ENCODE measurements around the gene PHLPP2. TPM values are rescaled to one million over a fixed set of nuclear protein-coding genes. Genes with fewer than 3 reads are reported as not detected.

The PHLPP2 gene
- total RNA-seq, 1 experiment from 2014 or later, result 20.6 TPM

- no peaks in the 10 kb centered on the region for H3K9me3 ChIP-seq
- H3K27ac Mint-ChIP-seq (ENCODE audit: unreplicated experiment), result peak overlapping the region; percentile 84
- H3K4me3 Mint-ChIP-seq (ENCODE audit: unreplicated experiment), result peak overlapping the region; percentile 60
- CTCF ChIA-PET, result interaction anchor here (1.1 kb wide), 1 partner anchor 102 kb away, joined by 3 read pairs; no protein-coding TSS in a partner anchor
- H3K9me3 Mint-ChIP-seq (ENCODE audit: unreplicated experiment), result no peaks in the 10 kb centered on the region
- H3K27me3 ChIP-seq (replicated peaks; ENCODE audit: control insufficient read depth, insufficient read depth, low read length), result no peaks in the 10 kb centered on the region
- H3K4me1 Mint-ChIP-seq (ENCODE audit: low read depth, unreplicated experiment), result peaks cover 51% of the 10 kb centered on the region
- H3K4me3 ChIP-seq (ENCODE audit: low read depth, low read length), result no peak overlapping the region
- TF ChIP-seq, protein P1, sequence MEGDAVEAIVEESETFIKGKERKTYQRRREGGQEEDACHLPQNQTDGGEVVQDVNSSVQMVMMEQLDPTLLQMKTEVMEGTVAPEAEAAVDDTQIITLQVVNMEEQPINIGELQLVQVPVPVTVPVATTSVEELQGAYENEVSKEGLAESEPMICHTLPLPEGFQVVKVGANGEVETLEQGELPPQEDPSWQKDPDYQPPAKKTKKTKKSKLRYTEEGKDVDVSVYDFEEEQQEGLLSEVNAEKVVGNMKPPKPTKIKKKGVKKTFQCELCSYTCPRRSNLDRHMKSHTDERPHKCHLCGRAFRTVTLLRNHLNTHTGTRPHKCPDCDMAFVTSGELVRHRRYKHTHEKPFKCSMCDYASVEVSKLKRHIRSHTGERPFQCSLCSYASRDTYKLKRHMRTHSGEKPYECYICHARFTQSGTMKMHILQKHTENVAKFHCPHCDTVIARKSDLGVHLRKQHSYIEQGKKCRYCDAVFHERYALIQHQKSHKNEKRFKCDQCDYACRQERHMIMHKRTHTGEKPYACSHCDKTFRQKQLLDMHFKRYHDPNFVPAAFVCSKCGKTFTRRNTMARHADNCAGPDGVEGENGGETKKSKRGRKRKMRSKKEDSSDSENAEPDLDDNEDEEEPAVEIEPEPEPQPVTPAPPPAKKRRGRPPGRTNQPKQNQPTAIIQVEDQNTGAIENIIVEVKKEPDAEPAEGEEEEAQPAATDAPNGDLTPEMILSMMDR (IDR thresholded peaks at IDR 0.05; ENCODE audit: insufficient read depth in 1 of 2, low read depth in 1 of 2, low read length in 1 of 2, severe bottlenecking in 1 of 2, unreplicated experiment in 1 of 2), result no peak
- POLR2A ChIA-PET, result no interaction called here
- TSS peak; percentile 74 for BruUV-seq (replicated peaks)
- H3K36me3 ChIP-seq (ENCODE audit: control insufficient read depth, insufficient read depth, low read length), result no peaks in the 10 kb centered on the region
- intact Hi-C loops (cut with micrococcal nuclease; ENCODE audit: unreplicated experiment), result loop anchor here (2.0 kb wide), 1 partner anchor 56 kb away; no protein-coding TSS in a partner anchor
- no peaks in the 10 kb centered on the region for H3K27me3 Mint-ChIP-seq (ENCODE audit: insufficient read depth, unreplicated experiment)
- peaks cover 58% of the 10 kb centered on the region for H3K4me1 ChIP-seq
- peaks cover 50% of the 10 kb centered on the region for H3K36me3 Mint-ChIP-seq (ENCODE audit: insufficient read depth, unreplicated experiment)
- DNase-seq, result peak; percentile 62
These were observed 57.4 kb downstream of the PHLPP2 start for GRCh38 chr16:71666928-71667707.

DNA sequence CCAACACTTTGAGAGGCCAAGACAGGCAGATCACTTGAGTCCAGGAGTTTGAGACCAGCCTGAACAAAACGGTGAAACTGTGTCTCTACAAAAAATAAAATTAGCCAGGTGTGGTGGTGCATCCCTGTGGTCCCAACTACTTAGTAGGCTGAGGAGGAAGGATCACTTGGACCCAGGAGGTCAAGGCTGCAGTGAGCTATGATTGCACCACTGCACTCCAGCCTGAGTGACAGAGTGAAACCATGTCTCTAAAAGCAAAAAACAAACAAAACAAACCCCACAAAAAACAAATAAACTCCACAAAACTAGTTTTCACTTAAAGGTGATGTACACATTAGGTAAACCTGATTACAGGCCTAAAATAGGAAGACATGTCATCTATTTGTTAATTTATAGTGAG, 58.2 kb downstream of the PHLPP2 start:
- intact Hi-C loops (cut with micrococcal nuclease; ENCODE audit: unreplicated experiment), result loop anchor here (2.0 kb wide), 1 partner anchor 57 kb away; no protein-coding TSS in a partner anchor
- TF ChIP-seq, protein P1 (IDR thresholded peaks at IDR 0.05; ENCODE audit: insufficient read depth in 1 of 2, low read depth in 1 of 2, low read length in 1 of 2, severe bottlenecking in 1 of 2, unreplicated experiment in 1 of 2), result no peak
- DNase-seq, result peak in 1 of 2 experiments; percentile 9
- H3K4me3 ChIP-seq (ENCODE audit: low read depth, low read length), result no peak overlapping the region
- no peaks in the 10 kb centered on the region for H3K27me3 Mint-ChIP-seq (ENCODE audit: insufficient read depth, unreplicated experiment)
- no peaks in the 10 kb centered on the region for H3K9me3 ChIP-seq
- ChIA-PET CTCF (interaction anchor here (0.6 to 1.1 kb wide), 2 partner anchors 63 to 102 kb away, joined by 3 read pairs; no protein-coding TSS in a partner anchor), POLR2A (interaction anchor here (0.6 kb wide), 1 partner anchor 228 kb away, joined by 6 read pairs; no protein-coding TSS in a partner anchor)
- H3K4me1 Mint-ChIP-seq (ENCODE audit: low read depth, unreplicated experiment), result peaks cover 51% of the 10 kb centered on the region
- H3K36me3 Mint-ChIP-seq (ENCODE audit: insufficient read depth, unreplicated experiment), result peaks cover 54% of the 10 kb centered on the region
- H3K36me3 ChIP-seq (ENCODE audit: control insufficient read depth, insufficient read depth, low read length), result no peaks in the 10 kb centered on the region
- H3K4me1 ChIP-seq, result peaks cover 58% of the 10 kb centered on the region
- H3K27me3 ChIP-seq (replicated peaks; ENCODE audit: control insufficient read depth, insufficient read depth, low read length), result no peaks in the 10 kb centered on the region
- peak overlapping the region; percentile 84 for H3K27ac Mint-ChIP-seq (ENCODE audit: unreplicated experiment)
- no TSS peak for BruUV-seq (replicated peaks)
- H3K9me3 Mint-ChIP-seq (ENCODE audit: unreplicated experiment), result no peaks in the 10 kb centered on the region
- H3K4me3 Mint-ChIP-seq (ENCODE audit: unreplicated experiment), result peak overlapping the region; percentile 60

DNA sequence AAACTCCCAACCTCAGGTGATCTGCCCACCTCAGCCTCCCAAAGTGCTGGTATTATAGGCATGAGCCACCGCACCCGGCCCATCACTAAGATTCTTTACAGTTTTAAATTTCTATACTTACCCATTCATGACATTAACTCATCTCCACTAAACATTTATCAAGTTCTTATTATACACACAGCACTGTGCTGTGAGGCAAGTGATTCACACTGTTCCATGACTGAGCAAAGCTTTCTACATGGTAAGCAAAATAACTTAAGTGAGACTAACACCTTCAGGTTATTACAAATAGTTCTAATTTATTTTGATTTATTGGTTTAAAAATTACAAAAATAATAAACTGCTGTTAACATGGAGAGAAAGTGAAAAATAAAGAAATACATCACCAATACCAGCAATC, 65.0 kb downstream of the PHLPP2 start:
- Mint-ChIP-seq H3K4me3 (ENCODE audit: unreplicated experiment) (no peak overlapping the region), H3K27ac (ENCODE audit: unreplicated experiment) (no peak overlapping the region), H3K4me1 (ENCODE audit: low read depth, unreplicated experiment) (peaks cover 6% of the 10 kb centered on the region), H3K36me3 (ENCODE audit: insufficient read depth, unreplicated experiment) (peaks cover 85% of the 10 kb centered on the region), H3K27me3 (ENCODE audit: insufficient read depth, unreplicated experiment) (no peaks in the 10 kb centered on the region), H3K9me3 (ENCODE audit: unreplicated experiment) (no peaks in the 10 kb centered on the region)
- DNase-seq, result no peak
- POLR2A ChIA-PET, result no interaction called here
- TF ChIP-seq, protein P1 (IDR thresholded peaks at IDR 0.05; ENCODE audit: insufficient read depth in 1 of 2, low read depth in 1 of 2, low read length in 1 of 2, severe bottlenecking in 1 of 2, unreplicated experiment in 1 of 2), result no peak
- Histone ChIP-seq H3K4me1 (no peaks in the 10 kb centered on the region), H3K27me3 (replicated peaks; ENCODE audit: control insufficient read depth, insufficient read depth, low read length) (no peaks in the 10 kb centered on the region), H3K4me3 (ENCODE audit: low read depth, low read length) (no peak overlapping the region), H3K36me3 (ENCODE audit: control insufficient read depth, insufficient read depth, low read length) (no peaks in the 10 kb centered on the region), H3K9me3 (no peaks in the 10 kb centered on the region)
- CTCF ChIA-PET, result no interaction called here
- intact Hi-C loops (cut with micrococcal nuclease; ENCODE audit: unreplicated experiment), result no loop called here
- BruUV-seq (replicated peaks), result no TSS peak
